ENCODE data around the gene RAB3A. TPM values are rescaled to one million over a fixed set of nuclear protein-coding genes. Genes with fewer than 3 reads are reported as not detected.

Gene RAB3A
- total RNA-seq, 2 donors from 2014 or later: 3.5 to 4.2 TPM

DNA sequence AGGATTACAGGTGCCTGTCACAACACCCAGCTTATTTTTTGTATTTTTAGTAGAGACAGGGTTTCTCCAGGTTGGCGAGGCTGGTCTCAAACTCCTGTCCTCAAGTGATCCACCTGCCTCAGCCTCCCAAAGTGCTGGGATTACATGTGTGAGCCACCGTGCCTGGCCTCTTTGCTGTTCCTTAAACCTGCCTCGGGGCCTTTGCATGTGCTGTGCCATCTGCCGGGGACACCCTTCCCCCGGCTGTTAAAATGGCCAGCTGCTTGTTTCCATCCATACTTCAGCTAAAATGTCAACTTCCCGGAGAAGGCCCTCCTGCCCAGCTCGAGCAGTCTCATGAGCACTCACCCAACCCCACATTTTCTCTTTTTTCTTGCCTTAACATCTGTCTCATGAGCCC lies 41.5 kb upstream of the RAB3A start:
- Histone ChIP-seq H3K27me3 (no peaks in the 10 kb centered on the region), H3K4me3 (no peak overlapping the region), H3K36me3 (no peaks in the 10 kb centered on the region), H3K4me1 (no peaks in the 10 kb centered on the region), H3K9me3 (no peaks in the 10 kb centered on the region), H3K9ac (ENCODE audit: low read depth in 2 of 2, low read length in 2 of 2) (no peak overlapping the region), H3K27ac (no peak overlapping the region)
- TF ChIP-seq, protein P1, sequence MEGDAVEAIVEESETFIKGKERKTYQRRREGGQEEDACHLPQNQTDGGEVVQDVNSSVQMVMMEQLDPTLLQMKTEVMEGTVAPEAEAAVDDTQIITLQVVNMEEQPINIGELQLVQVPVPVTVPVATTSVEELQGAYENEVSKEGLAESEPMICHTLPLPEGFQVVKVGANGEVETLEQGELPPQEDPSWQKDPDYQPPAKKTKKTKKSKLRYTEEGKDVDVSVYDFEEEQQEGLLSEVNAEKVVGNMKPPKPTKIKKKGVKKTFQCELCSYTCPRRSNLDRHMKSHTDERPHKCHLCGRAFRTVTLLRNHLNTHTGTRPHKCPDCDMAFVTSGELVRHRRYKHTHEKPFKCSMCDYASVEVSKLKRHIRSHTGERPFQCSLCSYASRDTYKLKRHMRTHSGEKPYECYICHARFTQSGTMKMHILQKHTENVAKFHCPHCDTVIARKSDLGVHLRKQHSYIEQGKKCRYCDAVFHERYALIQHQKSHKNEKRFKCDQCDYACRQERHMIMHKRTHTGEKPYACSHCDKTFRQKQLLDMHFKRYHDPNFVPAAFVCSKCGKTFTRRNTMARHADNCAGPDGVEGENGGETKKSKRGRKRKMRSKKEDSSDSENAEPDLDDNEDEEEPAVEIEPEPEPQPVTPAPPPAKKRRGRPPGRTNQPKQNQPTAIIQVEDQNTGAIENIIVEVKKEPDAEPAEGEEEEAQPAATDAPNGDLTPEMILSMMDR (IDR thresholded peaks at IDR 0.05): no peak
- DNase-seq: no peak
- intact Hi-C loops (cut with DNase I): no loop called here

GRCh38 chr19:18239303-18239702 lies 35.5 kb upstream of the RAB3A start:
- H3K9me3 ChIP-seq: no peaks in the 10 kb centered on the region
- H3K27ac ChIP-seq: no peak overlapping the region
- no peaks in the 10 kb centered on the region for H3K36me3 ChIP-seq
- intact Hi-C loops (cut with DNase I): no loop called here
- no peak for DNase-seq
- H3K9ac ChIP-seq (ENCODE audit: low read depth in 2 of 2, low read length in 2 of 2): no peak overlapping the region
- no peaks in the 10 kb centered on the region for H3K4me1 ChIP-seq
- H3K27me3 ChIP-seq: peaks cover 2% of the 10 kb centered on the region
- H3K4me3 ChIP-seq: no peak overlapping the region
- TF ChIP-seq, protein P1 (IDR thresholded peaks at IDR 0.05): no peak

GRCh38 chr19:18234194-18234593 lies 30.4 kb upstream of the RAB3A start:
- TF ChIP-seq, protein P1 (IDR thresholded peaks at IDR 0.05): no peak
- Histone ChIP-seq H3K27me3 (peaks cover 9% of the 10 kb centered on the region), H3K4me3 (no peak overlapping the region), H3K27ac (no peak overlapping the region), H3K9me3 (no peaks in the 10 kb centered on the region), H3K4me1 (no peaks in the 10 kb centered on the region), H3K9ac (ENCODE audit: low read depth in 2 of 2, low read length in 2 of 2) (no peak overlapping the region), H3K36me3 (no peaks in the 10 kb centered on the region)
- DNase-seq: no peak
- intact Hi-C loops (cut with DNase I): no loop called here

DNA sequence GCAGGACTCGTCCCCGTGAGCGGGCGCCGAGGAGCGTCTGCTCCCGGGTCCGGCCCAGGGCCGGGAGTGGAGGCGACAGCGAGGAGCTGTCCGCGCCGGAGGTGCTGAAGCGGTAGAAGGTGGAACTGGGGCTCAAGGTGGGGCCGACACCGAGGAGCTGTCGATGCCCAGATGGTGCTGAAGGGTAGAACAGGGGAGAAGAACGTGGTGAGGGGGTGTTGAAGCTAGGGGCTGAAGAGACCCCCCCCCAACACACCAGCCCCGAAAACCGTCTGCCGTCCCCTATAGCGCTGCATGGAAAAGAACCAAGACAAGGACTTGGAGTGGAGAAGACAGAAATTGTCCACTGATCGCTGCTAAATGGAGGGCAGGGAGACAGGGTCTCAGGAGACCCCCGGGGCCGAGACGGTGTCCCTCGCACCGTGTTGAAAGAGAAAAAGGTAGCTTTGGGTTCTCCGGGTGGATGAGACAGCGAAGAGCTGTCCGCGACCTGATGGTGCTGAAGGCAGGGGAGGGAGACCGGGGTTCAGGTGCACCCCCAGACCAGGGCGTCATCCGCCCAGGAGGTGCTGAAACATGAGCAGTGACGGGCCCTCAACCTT lies 29.5 kb upstream of the RAB3A start:
- Histone ChIP-seq H3K4me3 (no peak overlapping the region), H3K36me3 (no peaks in the 10 kb centered on the region), H3K9ac (ENCODE audit: low read depth in 2 of 2, low read length in 2 of 2) (no peak overlapping the region), H3K9me3 (no peaks in the 10 kb centered on the region), H3K27me3 (peaks cover 9% of the 10 kb centered on the region), H3K27ac (no peak overlapping the region), H3K4me1 (no peaks in the 10 kb centered on the region)
- intact Hi-C loops (cut with DNase I): no loop called here
- TF ChIP-seq, protein P1 (IDR thresholded peaks at IDR 0.05): no peak
- peak; percentile 52 for DNase-seq

GRCh38 chr19:18232540-18233223 lies 28.8 kb upstream of the RAB3A start:
- TF ChIP-seq, protein P1 (IDR thresholded peaks at IDR 0.05): no peak
- H3K27me3 ChIP-seq: peaks cover 9% of the 10 kb centered on the region

More at GRCh38 chr19:18232540-18233223, 28.8 kb upstream of the RAB3A start:
- H3K9me3 ChIP-seq: no peaks in the 10 kb centered on the region
- intact Hi-C loops (cut with DNase I): no loop called here
- no peak overlapping the region for H3K9ac ChIP-seq (ENCODE audit: low read depth in 2 of 2, low read length in 2 of 2)
- H3K27ac ChIP-seq: no peak overlapping the region
- DNase-seq: no peak
- no peaks in the 10 kb centered on the region for H3K4me1 ChIP-seq
- no peak overlapping the region for H3K4me3 ChIP-seq
- H3K36me3 ChIP-seq: no peaks in the 10 kb centered on the region
